ENCODE data around the gene SF3B2.

GRCh38 chr11:66087148-66087908 is 35.2 kb downstream of the SF3B2 start:
- no peak for TF ChIP-seq CTCF (IDR thresholded peaks at IDR 0.05 in 2 of 3, conservative IDR thresholded peaks at IDR 0.05 in 1 of 3; ENCODE audit: borderline replicate concordance in 1 of 3, insufficient read depth in 1 of 3, low read depth in 2 of 3, low read length in 2 of 3)
- no peak for TF ChIP-seq POLR2AphosphoS5 (IDR thresholded peaks at IDR 0.05; ENCODE audit: low read depth, low read length)
- no peak for TF ChIP-seq ATF3 (IDR thresholded peaks at IDR 0.05)
- no peak for TF ChIP-seq EZH2phosphoT487 (IDR thresholded peaks at IDR 0.05; ENCODE audit: borderline replicate concordance)
- no peak for TF ChIP-seq POLR2A (IDR thresholded peaks at IDR 0.05; ENCODE audit: borderline replicate concordance, extremely low read depth, insufficient read depth, insufficient read length)
- no peak for TF ChIP-seq REST (IDR thresholded peaks at IDR 0.05; ENCODE audit: low read depth)
- no peak for TF ChIP-seq EZH2 (IDR thresholded peaks at IDR 0.05)
